Activated T-cell treated with anti-CD3 and anti-CD28 coated beads for 24 hours (primary cell): ENCODE measurements around the gene INPP5A.

ENCODE experiments used
- DNase-seq: peaks from one replicate; pipeline ENCODE4 v3.0.0-alpha.2; 2020; ENCODE audit warnings: low read depth

INPP5A gene

DNA sequence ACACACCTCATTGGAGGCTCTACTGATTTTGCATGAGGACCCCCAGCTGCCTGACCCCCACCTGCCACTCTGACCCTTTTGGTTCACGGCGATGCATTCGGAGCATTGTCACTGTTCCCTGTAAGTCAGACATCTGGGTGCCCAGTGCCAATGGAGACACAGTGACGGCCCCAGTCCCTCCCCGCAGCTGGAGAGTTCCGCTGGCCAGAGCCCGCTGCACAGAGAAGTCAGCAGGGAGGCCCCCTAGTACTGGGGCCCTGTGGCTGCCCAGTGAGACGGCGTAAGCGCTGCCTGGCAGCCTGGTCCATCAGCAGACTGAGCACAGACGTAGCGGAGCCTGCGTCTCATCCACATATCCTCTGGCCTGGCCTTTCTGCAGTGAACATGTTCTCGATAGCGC is 170.9 kb downstream of the INPP5A start:
- DNase-seq, result no peak

DNA sequence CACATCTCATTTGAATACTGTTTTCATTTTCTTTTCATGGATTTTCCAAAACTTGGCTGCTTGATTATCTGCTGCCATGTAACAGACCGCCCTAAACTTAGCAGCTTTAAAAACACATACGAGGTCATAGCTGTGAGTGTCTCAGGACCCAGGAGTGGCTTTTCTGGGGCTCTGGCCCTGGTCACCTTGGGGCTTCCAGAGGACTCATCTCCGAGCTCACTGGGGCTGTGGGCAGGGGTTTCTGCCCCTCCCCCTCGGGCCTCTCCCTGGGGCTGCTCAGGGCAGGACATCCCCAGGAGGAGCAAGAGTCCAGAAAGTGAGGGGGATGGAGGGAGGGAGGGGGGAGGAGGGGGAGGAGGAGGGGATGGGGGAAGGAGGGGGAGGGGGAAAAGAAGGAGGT is 171.3 kb downstream of the INPP5A start:
- no peak for DNase-seq

DNA sequence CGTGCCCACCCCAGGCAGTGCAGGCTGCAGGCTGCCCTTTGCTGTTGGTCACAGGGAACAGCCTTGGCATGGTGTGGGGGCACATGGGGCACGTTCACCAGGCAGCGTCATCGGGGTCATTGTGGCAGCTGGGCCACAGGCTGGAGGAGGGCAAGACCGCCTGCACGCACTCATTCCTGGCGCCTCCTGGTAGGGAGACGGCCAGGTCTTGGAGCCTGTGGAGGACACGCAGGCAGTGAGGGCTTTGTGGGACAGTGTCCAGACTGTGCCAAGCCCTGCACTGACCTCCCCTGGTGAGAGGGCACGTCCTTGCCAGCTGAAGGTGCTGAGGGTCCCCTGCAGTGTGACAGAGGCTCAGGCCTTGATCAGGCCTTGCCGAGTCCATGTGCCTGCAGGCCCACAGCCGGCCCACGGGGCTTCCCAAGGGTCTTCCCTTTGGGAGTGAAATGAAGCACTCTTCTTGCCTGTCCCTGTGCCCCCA is 171.9 kb downstream of the INPP5A start:
- DNase-seq, result no peak

DNA sequence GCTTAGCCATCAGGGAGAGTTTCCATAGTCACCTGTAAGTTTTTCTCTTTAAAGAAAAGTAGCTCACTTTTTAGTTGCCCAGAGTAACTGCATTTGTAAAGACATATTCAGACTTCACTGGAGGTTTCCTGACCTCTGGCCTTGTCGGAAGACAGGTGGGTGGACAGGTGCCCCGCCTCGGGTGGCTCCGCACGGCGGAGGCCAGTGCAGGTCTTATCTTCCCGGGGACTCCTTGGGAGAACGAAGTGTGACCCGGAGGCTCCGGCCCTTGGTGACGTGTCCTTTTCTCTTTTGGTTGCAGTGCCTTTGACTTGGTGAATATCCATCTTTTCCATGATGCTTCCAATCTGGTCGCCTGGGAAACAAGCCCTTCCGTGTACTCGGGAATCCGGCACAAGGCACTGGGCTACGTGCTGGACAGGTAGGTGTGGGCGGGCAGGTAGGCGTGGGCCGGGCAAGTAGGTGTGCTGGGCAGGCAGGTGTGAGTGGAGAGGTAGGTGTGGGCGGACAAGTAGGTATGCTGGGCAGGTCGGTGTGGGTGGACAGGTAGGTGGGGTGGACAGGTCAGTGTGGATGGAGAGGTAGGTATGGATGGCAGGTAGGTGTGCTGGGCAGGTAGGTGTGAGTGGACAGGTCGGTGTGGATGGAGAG is 172.6 kb downstream of the INPP5A start:
- DNase-seq, result no peak

DNA sequence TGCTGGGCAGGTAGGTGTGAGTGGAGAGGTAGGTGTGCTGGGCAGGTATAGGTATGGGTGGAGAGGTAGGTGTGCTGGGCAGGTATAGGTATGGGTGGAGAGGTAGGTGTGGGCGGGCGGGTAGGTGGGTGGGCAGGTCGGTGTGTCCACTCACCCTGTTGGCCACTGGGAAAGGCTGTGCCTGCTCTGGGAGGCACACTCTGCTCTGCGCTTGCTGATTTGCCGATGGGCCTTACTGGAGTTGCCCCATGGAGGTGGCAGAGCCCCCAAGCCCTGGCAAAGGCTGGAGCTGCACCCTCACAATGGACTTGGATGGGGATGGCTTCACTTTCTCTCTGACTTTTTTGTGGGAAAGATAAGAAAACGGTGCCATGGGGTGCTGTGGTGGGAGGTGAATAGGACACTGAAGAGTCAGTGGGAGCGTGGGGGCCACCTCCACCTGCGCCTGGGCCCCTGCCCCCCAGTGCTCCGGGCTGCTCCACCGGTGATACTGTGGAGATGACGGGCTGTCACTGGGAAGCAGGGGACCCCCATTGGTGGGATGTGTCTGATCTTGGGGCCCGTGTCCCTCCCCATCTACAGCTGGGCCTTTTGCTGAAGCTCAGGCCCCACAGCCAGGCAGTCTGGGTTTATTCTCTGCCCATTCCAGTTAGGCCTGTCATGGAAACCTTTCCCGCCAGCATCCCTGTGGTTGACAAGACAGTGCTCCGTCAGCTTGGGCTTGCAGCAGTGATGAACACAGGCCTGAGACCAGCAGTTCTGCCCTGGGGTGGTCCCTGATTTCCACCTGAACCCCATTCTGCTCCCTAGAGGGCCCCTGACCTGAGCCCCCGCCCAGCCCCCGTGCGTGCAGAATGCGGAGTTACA is 173.4 kb downstream of the INPP5A start:
- no peak for DNase-seq

DNA sequence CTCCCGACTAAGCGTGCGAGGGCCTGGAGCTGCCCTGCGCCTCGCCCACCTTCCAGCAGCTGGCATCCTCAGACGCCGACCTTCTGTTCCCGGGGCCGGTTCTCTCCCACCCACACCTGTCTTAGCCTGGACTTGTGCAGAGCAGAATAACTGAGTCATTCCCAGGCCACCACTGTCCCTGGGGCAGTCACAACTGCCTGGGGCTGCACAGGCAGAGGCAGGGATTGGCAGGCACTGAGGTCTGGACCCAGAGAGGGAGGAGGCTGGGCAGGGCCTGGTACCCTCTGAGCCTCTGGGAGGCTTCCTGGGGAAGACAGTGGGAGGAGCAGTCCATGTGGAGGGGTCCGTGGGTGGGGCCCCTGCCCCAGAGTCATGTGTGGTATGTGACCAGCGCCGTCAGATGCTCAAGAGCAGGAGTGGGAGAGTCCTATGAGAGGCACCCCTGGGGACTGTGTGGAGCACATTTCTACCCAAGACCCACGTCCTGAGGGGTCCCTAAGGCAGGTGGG is 174.1 kb downstream of the INPP5A start:
- no peak for DNase-seq

DNA sequence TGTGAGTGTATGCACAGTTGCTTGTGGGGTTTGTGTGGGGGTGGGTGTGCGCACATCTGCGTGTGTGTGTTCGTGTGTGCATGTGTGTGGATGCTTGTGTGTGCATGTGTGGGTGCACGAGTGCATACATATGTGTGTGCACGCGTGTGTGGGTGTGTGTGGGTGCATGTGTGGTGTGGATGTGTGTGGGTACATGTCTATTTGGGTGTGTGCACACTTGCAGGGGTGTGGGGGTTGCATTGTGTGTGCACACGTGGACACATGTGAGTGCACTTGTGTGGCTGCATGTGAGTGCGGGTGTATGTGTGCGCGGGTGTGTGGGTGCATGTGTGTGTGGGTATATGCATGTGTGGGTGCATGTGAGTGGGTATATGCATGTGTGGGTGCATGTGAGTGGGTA is 174.7 kb downstream of the INPP5A start:
- DNase-seq, result no peak

DNA sequence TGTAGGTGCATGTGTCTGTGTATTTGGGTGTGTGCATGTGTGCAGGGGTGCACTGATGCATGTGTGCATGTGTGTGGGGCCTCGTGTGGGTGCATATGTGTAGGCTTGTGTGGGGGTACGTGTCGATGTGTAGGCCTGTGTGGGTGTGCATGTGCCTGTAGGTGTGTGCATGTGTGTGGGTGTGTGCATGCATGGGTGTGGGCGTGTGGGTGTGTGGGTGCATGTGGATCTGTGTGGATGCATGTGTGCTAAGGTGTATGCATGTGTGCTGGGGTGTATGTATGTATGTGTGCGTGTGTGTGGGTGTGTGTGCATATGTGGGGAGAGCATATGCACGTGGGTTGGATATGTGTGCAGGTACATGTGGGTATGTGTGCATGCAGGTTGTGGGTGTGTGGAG is 175.2 kb downstream of the INPP5A start:
- DNase-seq, result no peak

DNA sequence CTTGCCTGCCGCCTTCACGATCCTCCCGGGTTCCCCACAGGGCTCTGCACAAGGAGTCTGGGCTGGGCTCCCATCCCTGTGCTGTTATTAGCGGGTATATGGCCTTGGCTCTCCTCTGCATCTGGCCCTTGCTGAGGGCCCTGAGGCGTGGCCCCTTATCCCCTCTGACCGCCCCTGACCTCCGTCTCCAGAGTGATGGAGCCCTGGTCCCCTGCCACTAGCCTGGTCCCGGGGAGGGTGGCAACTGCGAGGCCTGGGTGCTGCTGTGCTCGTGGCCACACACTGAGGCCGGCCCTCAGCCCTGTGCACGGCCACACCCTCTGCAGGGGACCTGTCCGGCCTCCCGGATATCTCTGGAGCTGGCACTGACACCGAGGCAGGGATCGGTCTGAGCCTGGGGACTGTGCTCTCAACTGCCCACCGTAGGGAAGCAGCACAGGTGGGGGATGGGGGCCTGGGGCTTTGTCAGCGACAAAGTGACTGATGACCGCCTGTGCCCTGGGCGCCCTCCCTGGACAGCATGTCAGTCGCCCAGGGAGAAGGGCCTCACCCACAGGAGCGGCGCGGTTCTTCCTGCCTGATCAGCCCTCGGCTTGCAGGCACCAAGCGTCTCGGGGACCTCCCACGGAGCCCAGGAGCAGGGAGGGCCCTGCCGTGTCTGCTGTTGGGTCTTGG is 176.0 kb downstream of the INPP5A start:
- DNase-seq, result no peak

DNA sequence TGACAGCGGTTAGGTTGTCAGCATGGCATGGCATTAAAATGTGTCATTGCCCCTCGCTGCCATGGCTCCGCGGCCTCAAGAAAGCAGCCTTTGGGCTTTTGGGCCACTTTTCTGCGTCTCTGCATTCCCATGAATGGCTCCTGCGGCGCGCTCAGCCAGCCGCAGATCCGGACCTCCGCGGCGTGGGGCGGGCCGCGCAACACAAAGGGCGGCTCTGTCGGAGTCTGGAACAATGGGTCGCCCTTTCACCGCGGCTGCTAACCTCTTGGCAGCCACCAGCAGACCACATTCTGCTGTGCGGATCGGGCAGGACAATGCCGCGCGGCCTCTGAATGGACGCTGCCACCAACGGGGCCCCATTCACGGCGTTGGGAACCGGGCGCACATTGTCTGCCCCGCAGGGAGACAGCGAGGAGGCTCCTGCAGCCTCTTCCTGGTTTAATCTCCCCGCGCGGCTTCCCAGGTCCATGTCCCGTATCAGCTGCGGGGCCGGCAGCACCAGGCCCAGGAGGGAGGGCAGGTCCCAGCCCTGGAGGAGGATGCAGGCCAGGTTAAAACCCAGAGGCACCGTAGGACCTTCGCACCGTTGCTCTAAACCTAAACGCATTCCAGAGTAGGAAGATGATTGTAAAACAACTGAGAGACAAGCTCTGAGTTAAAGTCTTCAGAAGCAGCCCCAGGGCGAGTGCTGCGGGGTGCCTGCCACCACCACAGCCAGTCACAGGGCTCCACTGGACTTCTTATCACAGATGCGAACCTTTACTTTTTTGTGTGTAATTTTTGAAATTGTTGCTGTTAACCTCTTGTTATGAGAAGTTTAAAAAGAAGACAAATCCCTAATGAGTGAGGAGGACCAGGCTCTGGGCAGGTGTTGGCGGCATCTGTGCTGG is 176.8 kb downstream of the INPP5A start:
- DNase-seq, result no peak

DNA sequence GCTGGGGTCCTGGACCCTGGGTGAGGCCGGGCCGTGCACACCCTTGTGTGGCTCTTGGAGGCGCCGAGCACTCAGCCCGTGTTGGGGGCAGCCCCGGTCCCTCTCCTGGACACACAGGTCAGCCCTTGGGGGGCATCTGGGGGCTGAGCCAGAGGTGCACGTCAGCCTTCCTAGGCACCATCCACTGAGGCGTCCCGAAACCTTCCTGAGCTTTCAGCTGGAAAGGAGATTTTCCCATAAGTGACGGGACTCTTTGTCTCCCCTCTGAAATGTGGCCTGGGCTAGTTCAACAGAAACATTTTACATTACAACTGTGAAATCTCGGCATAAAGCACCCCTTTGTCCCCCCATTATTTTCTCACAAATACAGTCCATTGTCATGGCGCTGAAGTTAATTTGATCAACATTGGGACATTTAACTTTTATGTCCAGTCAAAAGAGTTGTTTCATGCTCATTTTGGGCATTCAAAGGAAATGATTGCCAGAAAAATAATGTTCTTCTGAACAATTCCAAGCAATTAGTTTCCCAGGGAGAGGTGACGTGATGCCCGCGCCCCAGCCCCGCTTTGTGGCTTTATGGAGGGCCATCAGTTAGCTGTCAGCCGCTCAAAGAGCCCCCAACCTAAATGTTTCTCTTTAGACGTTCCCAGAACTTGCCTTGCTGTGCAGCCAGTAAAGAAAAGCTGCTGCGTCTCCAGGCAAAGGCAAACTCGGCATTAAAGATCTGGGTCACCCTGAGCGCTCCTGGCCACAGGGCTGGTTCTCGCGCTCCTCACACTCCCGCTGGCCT is 177.6 kb downstream of the INPP5A start:
- DNase-seq, result no peak

DNA sequence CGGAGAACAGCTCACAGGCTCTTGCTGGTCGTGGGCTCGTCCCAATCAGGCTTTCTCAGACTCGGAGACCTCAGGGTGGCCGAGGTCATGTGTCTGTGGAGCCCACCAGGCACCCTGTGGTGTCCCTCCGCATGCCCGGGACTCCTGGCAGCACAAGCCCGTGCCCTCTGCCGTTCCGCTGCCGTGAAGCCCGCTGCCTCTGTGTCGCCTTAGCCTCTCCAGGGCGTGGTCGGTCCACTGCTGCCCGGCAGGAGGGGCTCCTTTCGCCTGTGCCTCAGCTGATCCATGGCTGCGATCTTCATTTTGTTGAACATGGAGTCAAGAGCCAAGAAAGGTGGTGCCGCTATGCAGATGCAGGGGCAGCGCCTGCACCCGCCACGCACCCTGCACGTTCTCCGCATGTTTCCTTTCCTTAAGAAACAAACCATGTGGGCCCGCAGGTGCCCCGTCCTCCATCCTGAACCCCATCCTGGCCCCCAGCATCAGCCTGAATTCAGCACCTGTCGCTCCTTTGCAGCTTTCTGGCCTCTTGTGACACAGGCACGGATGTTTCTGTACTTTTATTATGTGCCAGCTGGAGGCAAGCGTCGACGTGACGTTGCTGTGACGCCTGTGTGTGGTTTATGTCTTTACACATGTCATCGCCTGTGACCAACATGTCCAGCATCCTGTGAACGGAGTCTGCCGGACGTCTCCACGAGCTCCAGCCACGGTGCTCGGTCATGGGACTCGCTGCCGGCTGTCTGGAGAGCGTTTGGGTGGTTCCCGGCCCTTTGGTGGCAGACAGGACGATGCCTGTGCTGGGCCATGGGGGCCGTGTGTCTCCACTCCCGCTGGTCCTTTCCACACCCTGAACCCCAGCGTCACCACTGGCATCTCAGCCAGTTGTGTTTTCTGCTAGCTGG is 178.4 kb downstream of the INPP5A start:
- no peak for DNase-seq

DNA sequence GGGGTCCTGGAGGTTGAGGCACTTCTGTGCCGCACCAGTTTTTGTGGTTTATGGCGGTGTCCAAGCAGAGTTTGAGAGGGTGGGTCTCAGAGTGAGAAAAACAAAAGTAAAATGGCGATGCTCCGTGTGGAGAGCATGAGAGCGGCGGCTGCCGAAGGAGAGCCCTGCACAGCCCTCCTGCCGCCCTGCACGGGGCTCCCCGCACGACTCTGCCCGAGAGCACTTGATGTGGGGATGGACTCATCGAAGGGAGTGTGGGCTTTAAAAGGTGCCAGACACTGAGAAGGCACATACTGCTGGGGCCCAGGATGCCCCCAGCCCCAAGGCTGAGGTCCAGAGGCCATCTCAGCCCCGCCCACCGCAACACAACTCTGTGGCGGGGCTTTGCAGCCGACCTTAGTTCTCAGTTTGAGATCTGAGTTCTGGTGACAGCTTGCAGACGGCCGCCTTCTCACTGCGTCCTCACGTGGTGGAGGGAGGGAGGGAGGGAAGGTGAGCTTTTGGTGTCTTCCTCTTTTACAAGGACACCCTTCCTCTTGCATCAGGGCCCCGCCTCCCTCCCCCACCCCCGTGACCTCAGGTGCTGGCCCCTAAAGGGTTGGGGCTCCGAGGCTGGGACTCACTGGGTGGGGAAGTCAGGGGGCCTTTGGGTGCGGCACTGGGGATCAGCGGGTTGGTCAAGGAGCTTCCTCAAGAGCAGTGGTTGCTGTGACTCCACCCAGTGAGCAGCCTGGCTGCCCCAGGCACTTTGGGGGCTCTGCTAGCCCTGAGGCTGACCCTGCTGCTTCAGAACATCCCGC is 179.3 kb downstream of the INPP5A start:
- DNase-seq, result no peak

DNA sequence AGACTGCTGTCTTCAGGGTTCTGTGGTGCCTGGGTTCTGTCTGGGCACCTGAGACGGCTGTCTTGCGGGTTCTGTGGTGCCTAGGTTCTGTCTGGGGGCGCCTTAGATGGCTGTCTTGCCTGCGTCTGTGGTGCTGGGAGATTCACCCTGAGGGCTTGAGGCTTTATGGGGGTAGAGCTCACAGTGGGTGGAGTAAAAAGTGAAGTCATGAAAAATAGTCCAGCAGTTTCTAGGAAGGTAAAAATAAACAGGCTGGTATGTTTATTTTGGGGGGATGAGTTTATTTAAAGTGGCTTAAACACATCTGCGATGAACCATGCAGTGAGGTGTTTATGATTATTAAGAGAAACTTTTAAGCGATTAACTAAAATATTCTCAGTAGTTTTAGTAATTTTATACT is 184.1 kb downstream of the INPP5A start:
- no peak for DNase-seq

DNA sequence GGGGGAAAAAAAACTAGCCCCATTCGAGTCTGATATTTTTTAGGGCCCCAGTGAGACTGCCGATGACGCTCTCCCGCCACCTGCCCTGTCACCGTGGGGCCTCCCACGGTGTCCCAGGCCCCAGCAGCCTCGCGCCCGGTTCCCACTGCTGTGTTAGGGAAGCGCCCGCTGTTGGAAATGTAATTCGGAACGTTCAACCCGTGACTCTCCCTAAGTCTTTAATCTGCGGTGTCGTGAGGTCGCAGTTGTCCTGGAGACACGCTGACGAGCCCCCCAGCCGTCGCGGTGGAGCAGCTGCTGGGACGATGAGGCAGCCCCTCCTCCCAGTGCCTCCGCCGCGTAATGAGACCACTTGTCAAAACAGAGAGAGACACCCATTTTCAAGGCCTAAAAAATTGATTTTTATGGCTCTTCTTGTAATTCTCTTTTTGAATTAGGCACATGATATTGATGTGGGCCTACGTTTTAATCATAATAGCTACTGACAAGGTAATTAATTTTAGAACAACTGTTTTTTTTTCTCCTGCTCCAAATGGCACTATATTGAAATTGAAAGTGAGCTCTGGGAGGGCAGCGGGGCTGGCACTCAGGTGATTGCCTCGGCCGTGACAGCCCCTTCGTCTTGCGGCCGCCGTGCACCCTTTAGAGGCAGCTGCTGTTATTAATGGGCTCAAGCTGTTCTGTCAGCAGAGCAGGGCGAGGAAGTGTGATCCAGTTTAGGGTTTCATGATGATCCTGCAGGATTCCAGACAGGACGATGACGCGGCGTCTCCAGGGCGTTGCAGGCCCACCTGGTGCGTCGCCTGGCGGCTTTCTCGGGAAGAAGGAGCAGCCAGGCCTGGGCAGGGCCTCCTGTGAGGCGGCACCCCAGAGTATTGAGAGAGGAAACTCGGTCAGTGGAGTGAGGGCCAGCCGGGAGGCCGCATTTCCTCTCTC is 185.1 kb downstream of the INPP5A start:
- no peak for DNase-seq

DNA sequence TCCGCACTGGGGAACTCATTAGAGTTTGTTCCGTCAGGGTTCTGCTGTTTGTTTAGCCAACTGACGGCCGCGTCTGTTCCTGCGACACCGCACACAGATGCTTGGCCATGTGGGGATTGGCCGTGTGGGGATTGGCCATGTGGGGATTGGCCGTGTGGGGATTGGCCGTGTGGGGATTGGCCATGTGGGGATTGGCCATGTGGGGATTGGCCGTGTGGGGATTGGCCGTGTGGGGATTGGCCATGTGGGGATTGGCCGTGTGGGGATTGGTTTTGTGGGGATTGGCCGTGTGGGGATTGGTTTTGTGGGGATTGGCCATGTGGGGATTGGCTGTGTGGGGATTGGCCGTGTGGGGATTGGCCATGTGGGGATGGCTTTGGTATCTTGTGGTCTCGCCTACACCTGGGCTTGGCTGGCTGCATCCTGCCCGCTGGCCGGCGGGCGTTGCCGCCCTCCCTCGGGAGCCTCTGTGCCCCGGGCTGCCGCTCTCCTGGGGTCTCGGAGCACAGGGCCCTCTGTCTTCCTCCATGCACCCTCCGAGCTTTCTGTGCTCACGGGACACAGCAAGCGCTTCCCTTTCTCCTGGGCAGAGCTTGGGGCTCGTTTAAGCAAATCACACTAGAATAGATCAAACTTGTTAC is 185.9 kb downstream of the INPP5A start:
- no peak for DNase-seq

DNA sequence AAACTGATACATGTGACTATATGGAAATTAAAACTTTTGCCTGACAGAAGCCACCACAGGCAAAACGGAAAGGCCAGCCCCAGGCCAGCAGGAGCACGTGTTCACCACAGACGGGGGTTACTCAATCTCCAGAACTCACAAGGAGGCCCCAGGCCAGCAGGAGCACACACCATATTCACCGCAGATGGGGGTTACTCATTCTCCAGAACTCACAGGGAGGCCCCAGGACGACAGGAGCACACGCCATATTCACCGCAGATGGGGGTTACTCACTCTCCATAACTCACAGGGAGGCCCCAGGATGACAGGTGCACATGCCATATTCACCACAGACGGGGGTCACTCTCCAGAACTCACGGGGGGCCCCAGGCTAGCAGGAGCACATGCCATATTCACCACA is 186.9 kb downstream of the INPP5A start:
- no peak for DNase-seq
